Mesothelial cell of epicardium (in vitro differentiated cells): ENCODE results near the gene MAP4. TPM values are rescaled to one million over a fixed set of nuclear protein-coding genes. Genes with fewer than 3 reads are reported as not detected.

ENCODE experiments used
- DNase-seq, 2 experiments: peaks; one replicate each; pipeline ENCODE4 v3.0.0; 2021; ENCODE audit warnings: low spot score in 2 of 2; ENCODE audit not compliant: unreplicated experiment in 2 of 2
- H3K27ac Mint-ChIP-seq: 2 replicates; pipeline ENCODE4 v1.8.0; 2021; ENCODE audit warnings: mixed read lengths
- H3K27me3 Mint-ChIP-seq: 2 replicates; pipeline ENCODE4 v1.8.0; 2021; ENCODE audit warnings: low read depth, mixed read lengths
- H3K36me3 Mint-ChIP-seq: 2 replicates; pipeline ENCODE4 v1.8.0; 2021; ENCODE audit warnings: mixed read lengths
- H3K4me1 Mint-ChIP-seq: 2 replicates; pipeline ENCODE4 v1.8.0; 2021; ENCODE audit warnings: mixed read lengths
- H3K4me3 Mint-ChIP-seq: 2 replicates; pipeline ENCODE4 v1.8.0; 2021; ENCODE audit warnings: mild to moderate bottlenecking, moderate library complexity, mixed read lengths
- H3K9me3 Mint-ChIP-seq: 2 replicates; pipeline ENCODE4 v1.8.0; 2021; ENCODE audit warnings: mixed read lengths
- CTCF ChIP-seq: fragments of 200-600 bp; sonication (generic); IDR thresholded peaks from one replicate; pipeline ENCODE4 v1.5.0; 2021; ENCODE audit warnings: antibody characterized with exemption; ENCODE audit not compliant: unreplicated experiment
- total RNA-seq: library from RNA; stranded (reverse); gene quantifications from 3 replicates; pipeline ENCODE4 v1.2.1, GENCODE V29; 2021

MAP4 gene
- total RNA-seq, 1 donor from 2014 or later, result 153 TPM

GRCh38 chr3:47867451-47868044 is 148.7 kb downstream of the MAP4 start:
- Mint-ChIP-seq H3K27me3 (no peaks in the 10 kb centered on the region), H3K4me3 (no peak overlapping the region), H3K4me1 (no peaks in the 10 kb centered on the region), H3K36me3 (peaks cover 59% of the 10 kb centered on the region), H3K27ac (no peak overlapping the region), H3K9me3 (no peaks in the 10 kb centered on the region)
- no peak for TF ChIP-seq CTCF
- DNase-seq, result no peak

- DNase-seq, result no peak
- Mint-ChIP-seq H3K4me1 (no peaks in the 10 kb centered on the region), H3K27ac (no peak overlapping the region), H3K9me3 (no peaks in the 10 kb centered on the region), H3K36me3 (peaks cover 46% of the 10 kb centered on the region), H3K4me3 (no peak overlapping the region), H3K27me3 (no peaks in the 10 kb centered on the region)
- TF ChIP-seq CTCF, result no peak
Observed at GRCh38 chr3:47865192-47865591, 151.0 kb downstream of the MAP4 start.

GRCh38 chr3:47863391-47864128 is 152.7 kb downstream of the MAP4 start:
- H3K27ac Mint-ChIP-seq, result no peak overlapping the region
- no peak for DNase-seq
- no peak for TF ChIP-seq CTCF
- H3K27me3 Mint-ChIP-seq, result no peaks in the 10 kb centered on the region
- H3K4me1 Mint-ChIP-seq, result no peaks in the 10 kb centered on the region
- H3K9me3 Mint-ChIP-seq, result no peaks in the 10 kb centered on the region
- no peak overlapping the region for H3K4me3 Mint-ChIP-seq
- peaks cover 39% of the 10 kb centered on the region for H3K36me3 Mint-ChIP-seq

GRCh38 chr3:47859956-47860605 is 156.1 kb downstream of the MAP4 start:
- DNase-seq, result no peak
- H3K36me3 Mint-ChIP-seq, result peaks cover 27% of the 10 kb centered on the region
- H3K4me1 Mint-ChIP-seq, result no peaks in the 10 kb centered on the region
- H3K4me3 Mint-ChIP-seq, result no peak overlapping the region
- no peak overlapping the region for H3K27ac Mint-ChIP-seq
- TF ChIP-seq CTCF, result no peak
- no peaks in the 10 kb centered on the region for H3K9me3 Mint-ChIP-seq
- H3K27me3 Mint-ChIP-seq, result no peaks in the 10 kb centered on the region

- Mint-ChIP-seq H3K4me3 (no peak overlapping the region), H3K27me3 (no peaks in the 10 kb centered on the region), H3K4me1 (no peaks in the 10 kb centered on the region), H3K36me3 (peaks cover 27% of the 10 kb centered on the region), H3K27ac (no peak overlapping the region), H3K9me3 (no peaks in the 10 kb centered on the region)
- DNase-seq, result no peak
- no peak for TF ChIP-seq CTCF
Observed at GRCh38 chr3:47857151-47857550, 159.1 kb downstream of the MAP4 start.
